HG02938 (cell line): ENCODE measurements around the gene VPS4A.
"Not testable (repeated sequence)": the region's sequence is repeated elsewhere in the genome, so short reads cannot be mapped to it uniquely, and the experiment has no call there.

ENCODE experiments used
- ATAC-seq: cut with Tn5 transposase; IDR thresholded peaks from one replicate; pipeline ENCODE4 v1.9.1; 2021; ENCODE audit warnings: mild to moderate bottlenecking, moderate library complexity; ENCODE audit not compliant: unreplicated experiment

Gene VPS4A

GRCh38 chr16:69310653-69311532 lies at the start of gene VPS4A:
VPS4A (plus strand) TSS chr16:69311350; CDS start chr16:69311512, 162 bp downstream.
- peak; percentile 84 for ATAC-seq

GRCh38 chr16:69266334-69267063 lies 44.7 kb upstream of the VPS4A start:
- no peak for ATAC-seq

DNA sequence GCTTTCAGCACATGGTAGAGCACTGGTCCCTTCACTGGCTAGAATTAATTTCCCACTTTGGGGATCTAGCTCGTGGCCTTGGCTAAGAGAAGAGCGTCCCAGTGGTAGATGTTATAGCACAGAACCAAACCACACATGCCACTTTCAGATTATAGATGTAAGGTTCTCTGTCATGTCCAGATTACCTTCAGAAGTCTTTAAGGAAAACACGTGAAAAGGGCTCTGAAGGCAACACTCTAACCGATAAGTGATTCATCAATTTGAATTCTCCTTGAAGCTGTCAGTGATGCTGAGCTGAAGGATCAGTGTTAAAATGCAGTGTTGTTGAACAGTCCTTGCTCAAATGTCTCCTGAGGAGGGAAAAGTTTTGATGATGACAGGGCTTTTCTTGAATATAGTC lies 43.5 kb upstream of the VPS4A start:
- ATAC-seq: no peak

DNA sequence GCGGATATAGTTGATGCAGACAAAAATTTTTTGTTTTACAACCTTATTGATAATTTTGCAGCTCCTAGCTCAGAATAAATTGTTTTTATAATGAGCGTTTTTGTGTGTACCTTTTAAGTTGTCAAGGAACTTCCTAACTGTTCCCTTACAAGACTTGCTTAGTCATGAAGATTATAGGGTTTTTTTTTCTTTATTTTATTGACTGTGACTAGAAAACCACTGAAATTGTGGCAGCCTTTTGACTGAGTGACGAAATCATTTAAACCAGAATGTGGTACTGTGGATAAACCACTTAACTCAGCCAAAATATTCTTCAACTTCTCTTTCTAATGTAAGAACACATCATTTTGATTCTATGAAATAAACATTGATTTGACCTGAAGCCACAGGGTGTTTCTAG lies 40.8 kb upstream of the VPS4A start:
- no peak for ATAC-seq

DNA sequence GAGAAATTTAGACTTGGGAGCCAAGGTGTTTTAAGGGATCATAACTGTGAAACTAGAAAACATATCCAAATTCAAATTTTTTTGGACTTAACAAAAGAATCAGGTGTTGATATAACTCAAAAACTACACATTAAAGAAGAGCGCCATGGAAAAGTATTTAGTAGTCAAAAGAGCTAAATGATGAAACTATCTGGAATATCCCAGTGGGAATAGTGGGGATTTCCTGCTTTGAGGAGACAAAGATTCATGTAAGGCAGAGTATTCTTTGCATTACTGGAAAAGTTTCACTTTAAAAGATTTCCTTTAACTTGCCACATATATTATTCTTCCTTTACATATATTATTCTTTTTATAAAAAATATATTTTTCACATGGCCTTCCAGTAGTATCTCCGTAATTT lies 40.3 kb upstream of the VPS4A start:
- no peak for ATAC-seq

DNA sequence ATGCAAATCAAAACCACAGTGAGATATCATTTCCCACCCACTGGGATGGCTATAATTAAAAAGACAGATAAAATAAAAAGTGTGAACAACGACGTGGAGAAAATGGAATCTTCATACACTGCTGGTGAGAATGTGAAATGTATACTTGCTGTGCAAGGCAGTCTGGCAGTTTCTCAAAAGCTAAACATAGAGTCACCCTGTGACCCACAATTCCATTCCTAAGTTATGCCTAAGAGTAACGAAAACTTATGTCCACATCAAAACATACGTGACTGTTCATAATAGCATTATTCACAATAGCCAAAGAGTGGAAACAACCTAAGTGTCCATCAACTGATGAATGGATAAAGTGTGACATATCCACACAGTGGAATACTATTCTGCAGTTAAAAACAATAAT lies 38.1 kb upstream of the VPS4A start:
- no peak for ATAC-seq

GRCh38 chr16:69274699-69275235 lies 36.4 kb upstream of the VPS4A start:
- ATAC-seq: no peak

DNA sequence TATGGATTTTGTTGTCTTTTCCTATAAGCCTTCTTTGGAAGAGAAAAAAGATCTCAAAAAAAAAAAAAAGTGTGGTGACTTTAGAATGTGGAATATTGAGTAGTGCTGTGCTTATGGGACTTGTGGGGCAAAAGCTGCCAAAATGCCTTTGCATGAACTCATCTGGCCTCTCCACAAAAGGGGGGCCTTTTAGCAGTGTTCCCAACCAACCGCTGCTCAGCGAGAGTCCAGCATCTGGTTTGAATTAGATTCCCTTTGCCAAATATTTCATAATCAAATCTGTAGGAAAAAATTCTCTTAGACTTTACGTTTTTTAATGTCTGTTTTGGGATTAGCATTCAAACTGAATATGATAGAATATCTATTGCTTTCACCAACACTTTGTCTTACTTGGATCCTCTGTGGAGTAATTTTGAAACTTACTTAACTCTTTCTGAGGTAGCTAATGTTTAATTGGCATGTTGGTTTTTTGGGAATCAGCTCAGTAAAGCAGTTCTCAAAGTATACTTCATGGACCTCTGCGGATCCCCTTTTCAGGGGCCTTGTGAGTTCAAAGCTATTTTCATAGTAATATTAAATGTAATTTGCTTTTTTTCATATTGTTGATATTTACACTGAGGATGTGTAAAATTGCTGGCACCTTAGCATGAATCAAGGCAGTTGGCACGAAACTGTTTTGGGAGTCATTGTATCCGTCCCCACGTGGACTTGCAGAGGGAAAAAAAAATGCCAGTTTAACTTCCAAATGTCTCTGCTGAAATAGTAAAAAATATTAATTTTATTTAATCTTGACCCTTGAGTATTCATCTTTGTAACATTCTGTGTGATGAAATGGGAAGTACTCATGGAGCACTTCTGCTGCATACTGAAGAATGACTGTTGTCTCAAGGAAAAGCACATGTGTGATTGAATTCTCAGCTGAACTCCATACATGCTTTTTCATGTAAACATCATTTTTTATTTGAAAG lies 34.7 kb upstream of the VPS4A start:
- no peak for ATAC-seq

DNA sequence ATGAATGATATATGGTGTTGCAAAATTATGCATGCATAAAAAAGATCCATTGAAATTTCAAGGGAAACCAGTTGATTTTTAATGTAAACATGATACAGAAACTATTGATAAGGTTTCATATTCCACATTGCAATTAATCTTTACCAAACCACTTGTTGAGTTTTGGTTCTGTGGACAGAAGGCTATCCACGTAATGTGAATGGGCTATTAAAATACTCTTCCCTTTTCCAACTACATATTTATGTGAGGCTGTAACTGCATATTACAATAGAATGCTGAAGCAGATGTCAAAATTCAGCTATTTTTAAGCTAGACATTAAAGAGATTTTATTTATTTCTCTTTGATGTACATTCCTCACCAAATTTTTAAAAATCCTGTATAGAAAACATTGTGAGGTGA lies 33.7 kb upstream of the VPS4A start:
- no peak for ATAC-seq

DNA sequence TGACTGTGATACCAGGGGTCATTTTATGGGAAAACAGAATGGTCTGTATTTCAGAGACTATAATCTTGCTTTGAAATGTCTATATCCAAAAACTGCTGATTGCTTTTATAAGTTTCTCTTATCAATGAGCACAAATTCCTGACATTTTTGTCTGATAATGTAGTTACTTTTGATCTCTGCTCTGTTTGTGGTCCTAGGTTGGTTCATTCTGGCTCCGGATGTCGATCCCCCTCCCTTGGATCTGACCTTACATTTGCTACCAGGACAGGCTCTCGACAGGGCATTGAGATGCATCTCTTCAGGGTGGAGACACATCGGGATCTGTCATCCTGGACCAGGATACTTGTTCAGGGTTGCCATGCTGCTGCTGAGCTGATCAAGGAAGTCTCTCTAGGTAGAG lies 27.3 kb upstream of the VPS4A start:
- ATAC-seq: no peak

- no peak for ATAC-seq
These were observed 25.9 kb upstream of the VPS4A start for GRCh38 chr16:69285240-69285639.

DNA sequence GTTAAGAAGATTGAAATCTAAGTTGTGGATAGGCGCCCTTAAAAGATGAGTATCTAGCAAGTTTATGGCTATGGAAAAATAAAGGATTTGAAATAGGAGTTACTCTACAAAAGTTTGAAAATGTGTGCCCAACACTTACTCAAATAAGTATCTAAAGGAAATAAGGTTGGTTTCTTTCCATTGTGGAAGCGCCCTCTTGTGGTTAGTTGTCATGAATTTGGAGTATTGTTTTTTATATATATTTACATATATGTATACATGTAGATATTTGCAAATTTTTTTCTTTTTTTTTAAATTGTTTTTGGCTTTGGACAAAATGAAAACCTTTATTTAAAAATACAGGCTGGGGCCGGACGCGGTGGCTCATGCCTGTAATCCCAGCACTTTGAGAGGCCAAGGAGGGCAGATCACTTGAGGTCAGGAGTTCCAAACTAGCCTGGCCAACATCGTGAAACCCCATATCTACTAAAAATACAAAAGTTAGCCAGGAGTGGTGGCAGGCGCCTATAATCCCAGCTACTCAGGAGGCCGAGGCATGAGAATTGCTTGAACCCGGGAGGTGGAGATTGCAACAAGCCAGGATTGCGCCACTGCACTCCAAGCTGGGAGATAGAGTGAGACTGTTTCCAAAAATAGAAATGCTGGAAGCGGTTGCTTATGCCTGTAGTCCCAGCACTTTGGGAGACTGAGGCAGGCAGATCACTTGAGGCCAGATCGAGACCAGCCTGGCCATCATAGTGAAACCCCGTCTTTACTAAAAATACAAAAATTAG lies 24.0 kb upstream of the VPS4A start:
- ATAC-seq: no peak

- ATAC-seq: not testable (repeated sequence)
These were observed 19.5 kb upstream of the VPS4A start for GRCh38 chr16:69291657-69292056.

GRCh38 chr16:69293401-69293800 lies 17.7 kb upstream of the VPS4A start:
- ATAC-seq: no peak

DNA sequence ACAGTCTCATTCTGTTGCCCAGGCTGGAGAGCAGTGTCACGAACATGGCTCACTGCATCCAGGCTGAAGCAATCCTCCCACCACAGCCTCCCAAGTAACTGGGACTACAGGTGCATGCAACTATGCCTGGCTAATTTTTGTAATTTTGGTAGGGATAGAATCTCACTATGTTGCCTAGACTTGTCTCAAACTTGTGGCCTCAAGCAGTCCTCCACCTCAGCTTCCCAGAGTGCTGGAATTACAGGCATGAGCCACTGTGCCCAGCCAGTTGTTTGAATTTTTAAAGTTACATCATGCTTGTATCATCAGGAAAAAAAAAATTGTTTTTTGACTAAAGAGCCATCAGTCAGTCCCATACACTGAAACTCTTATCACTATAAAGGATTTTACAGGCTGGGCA lies 17.1 kb upstream of the VPS4A start:
- no peak for ATAC-seq

GRCh38 chr16:69296771-69297170 lies 14.4 kb upstream of the VPS4A start:
- not testable (repeated sequence) for ATAC-seq

- no peak for ATAC-seq
These were observed 12.9 kb upstream of the VPS4A start for GRCh38 chr16:69298261-69298660.

DNA sequence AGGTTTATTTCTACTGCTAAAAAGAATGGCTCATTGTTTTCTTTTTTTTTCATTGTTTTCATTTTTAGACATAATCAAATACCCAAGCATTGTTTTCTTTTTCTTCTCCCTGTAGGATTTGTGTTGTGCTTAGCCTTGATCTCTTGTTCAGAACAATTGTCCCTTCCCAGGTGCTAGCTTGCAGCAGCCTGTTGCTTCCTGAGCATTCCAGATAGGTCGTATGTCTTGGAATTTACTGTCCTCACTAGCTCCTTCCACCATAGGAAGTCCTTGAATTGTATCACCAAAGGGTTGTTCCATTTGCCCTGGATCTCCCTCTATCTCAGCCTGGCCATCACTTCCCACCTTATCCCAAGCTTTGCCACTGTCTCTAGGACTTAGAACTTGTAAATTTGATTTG lies 10.0 kb upstream of the VPS4A start:
- ATAC-seq: no peak

GRCh38 chr16:69301861-69302260 lies 9.3 kb upstream of the VPS4A start:
- ATAC-seq: no peak

DNA sequence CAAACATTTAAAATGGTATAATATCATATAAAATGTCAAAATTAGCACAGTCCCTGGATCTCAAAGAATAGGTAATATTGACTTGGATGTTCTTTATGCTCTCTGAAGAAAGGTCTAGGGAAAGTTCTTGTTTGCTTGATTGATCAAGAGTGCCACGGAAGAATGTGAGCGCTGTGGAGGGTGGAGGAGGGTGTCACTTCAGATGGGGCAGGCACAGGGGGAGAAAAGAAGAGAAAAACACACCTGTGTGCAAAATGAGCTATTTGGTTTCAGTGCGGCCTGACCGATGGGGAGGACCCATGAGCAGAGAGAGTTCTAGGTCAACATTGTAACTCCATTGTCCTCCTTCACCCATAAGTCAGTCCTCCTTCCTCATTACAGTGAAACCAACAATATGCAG lies 8.8 kb upstream of the VPS4A start:
- ATAC-seq: no peak
